Coronary artery (tissue), 2 donors: Measurements from ENCODE around the gene TAS2R41.

Experiments
- DNase-seq: peaks from one replicate; pipeline ENCODE4 v3.0.0-alpha.2; 2017; ENCODE audit warnings: low spot score
- H3K27ac ChIP-seq, 2 donors: fragments of 200-600 bp; sonication (generic); one replicate each; pipeline ENCODE4 v1.5.1; 2016 to 2019
- H3K4me3 ChIP-seq: fragments of 200-600 bp; sonication (generic); 2 replicates; pipeline ENCODE4 v1.5.1; 2016; ENCODE audit warnings: mild to moderate bottlenecking, moderate library complexity
- CTCF ChIP-seq: fragments of 200-600 bp; sonication (generic); IDR thresholded peaks from one replicate; pipeline ENCODE4 v1.5.1; 2019; ENCODE audit warnings: antibody characterized with exemption

TAS2R41 gene

GRCh38 chr7:143477501-143478150, at the start of gene TAS2R41:
Gene TAS2R41, plus strand, starts transcription at chr7:143477873. Its CDS starts 0 bp downstream, at chr7:143477873.
- H3K27ac ChIP-seq, result no peak within 1 kb of the TSS
- no peak for TF ChIP-seq CTCF
- H3K4me3 ChIP-seq, result no peak within 1 kb of the TSS
- no peak for DNase-seq

- H3K27ac ChIP-seq, result no peak overlapping the region
- DNase-seq, result no peak
- H3K4me3 ChIP-seq, result no peak overlapping the region
These were observed 47.6 kb upstream of the TAS2R41 start for GRCh38 chr7:143429770-143430698.

GRCh38 chr7:143431109-143431508, 46.6 kb upstream of the TAS2R41 start:
- DNase-seq, result no peak
- no peak overlapping the region for H3K27ac ChIP-seq
- no peak for TF ChIP-seq CTCF
- H3K4me3 ChIP-seq, result no peak overlapping the region

More at GRCh38 chr7:143429770-143430698, 47.6 kb upstream of the TAS2R41 start:
- TF ChIP-seq CTCF, result no peak

GRCh38 chr7:143433759-143434158, 43.9 kb upstream of the TAS2R41 start:
- H3K27ac ChIP-seq, result no peak overlapping the region
- no peak overlapping the region for H3K4me3 ChIP-seq
- DNase-seq, result no peak
- no peak for TF ChIP-seq CTCF

- no peak overlapping the region for H3K4me3 ChIP-seq
- H3K27ac ChIP-seq, result no peak overlapping the region
- no peak for TF ChIP-seq CTCF
- DNase-seq, result no peak
These were observed 43.0 kb upstream of the TAS2R41 start for GRCh38 chr7:143434660-143435059.

- Histone ChIP-seq H3K27ac (no peak overlapping the region), H3K4me3 (no peak overlapping the region)
- no peak for DNase-seq
- no peak for TF ChIP-seq CTCF
These were observed 42.4 kb upstream of the TAS2R41 start for GRCh38 chr7:143435266-143435665.
